GM18907 (cell line): ENCODE data around the gene IGF1R.
A peak's percentile ranks its signal among the peaks of the same experiment; 100 is the strongest.
"Not testable (repeated sequence)": the region's sequence is repeated elsewhere in the genome, so short reads cannot be mapped to it uniquely, and the experiment has no call there.

Experiments used
- ATAC-seq: cut with Tn5 transposase; IDR thresholded peaks from one replicate; pipeline ENCODE4 v1.9.1; 2021; ENCODE audit warnings: mild to moderate bottlenecking, moderate library complexity; ENCODE audit not compliant: unreplicated experiment

The IGF1R gene

GRCh38 chr15:98647774-98648653 lies at the start of gene IGF1R:
TSS of gene IGF1R (plus strand) at chr15:98648539. CDS start at chr15:98649582, 1,043 bp downstream.
- ATAC-seq, result peak; percentile 65

DNA sequence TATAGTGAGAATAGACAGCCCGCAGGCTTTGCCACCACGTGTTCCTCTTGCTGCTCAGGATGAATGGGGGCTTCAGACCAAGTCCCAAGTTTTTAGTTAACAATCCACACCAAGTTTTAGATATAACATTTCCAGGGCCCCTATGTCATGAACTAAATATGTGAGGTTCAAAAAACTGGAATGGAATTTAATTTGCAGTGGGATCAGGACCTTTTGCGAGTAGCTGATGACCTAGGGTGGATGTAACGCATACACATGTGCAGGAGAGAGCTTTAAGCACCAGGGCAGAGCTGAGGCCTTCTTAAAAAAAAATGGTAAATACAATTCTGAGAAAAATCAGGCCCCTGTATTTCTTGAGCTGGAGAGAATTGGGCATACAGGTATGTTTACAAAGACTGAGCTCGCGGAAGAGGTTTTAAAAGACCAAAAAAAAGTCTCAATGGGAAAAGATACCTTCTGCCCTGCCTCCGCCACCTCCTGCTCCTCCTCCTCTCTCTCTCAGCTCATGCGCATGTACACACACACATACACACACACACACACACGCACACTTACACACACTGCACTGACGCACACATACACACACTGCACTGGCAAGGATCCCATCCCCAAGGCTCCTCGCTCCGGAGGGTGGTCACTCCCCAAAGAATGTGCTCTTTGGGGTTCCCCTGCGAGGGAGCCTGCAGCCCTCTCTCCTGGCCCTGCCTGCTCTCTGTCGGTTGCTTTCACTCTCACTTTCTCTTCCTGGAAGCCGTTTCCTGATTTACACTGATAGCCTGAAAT lies 48.2 kb upstream of the IGF1R start:
- ATAC-seq, result peak; percentile 92

DNA sequence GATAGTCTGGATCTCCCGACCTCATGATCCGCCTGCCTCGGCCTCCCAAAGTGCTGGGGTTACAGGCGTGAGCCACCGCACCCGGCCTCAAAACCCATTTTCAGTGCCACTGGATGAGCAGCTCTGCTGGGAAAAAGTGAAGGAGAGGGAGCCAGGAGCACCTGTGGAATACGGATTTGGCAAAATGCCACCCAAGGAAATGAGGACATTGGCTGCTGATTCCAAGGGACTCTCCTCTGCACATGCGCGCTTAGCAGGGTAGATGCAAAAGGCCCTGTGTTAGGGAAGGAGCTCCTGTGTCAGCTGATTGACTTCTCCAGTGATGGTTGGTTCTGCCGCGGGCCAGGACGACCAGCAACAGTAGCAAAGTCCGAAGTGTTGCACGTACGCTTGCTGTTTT lies 43.4 kb upstream of the IGF1R start:
- ATAC-seq, result no peak

GRCh38 chr15:98609144-98609852 lies 39.0 kb upstream of the IGF1R start:
- ATAC-seq, result no peak

- no peak for ATAC-seq
Measured at GRCh38 chr15:98610991-98611390, 37.3 kb upstream of the IGF1R start.

- ATAC-seq, result no peak
Measured at GRCh38 chr15:98611808-98612207, 36.5 kb upstream of the IGF1R start.

- ATAC-seq, result no peak
Measured at GRCh38 chr15:98612490-98613110, 35.7 kb upstream of the IGF1R start.

- ATAC-seq, result no peak
Measured at GRCh38 chr15:98614681-98615080, 33.7 kb upstream of the IGF1R start.

GRCh38 chr15:98616397-98616796 lies 31.9 kb upstream of the IGF1R start:
- ATAC-seq, result no peak

GRCh38 chr15:98617328-98617980 lies 30.9 kb upstream of the IGF1R start:
- ATAC-seq, result no peak

GRCh38 chr15:98618576-98618975 lies 29.8 kb upstream of the IGF1R start:
- not testable (repeated sequence) for ATAC-seq

- ATAC-seq, result no peak
Measured at GRCh38 chr15:98620020-98620419, 28.3 kb upstream of the IGF1R start.

GRCh38 chr15:98621021-98621420 lies 27.3 kb upstream of the IGF1R start:
- no peak for ATAC-seq

DNA sequence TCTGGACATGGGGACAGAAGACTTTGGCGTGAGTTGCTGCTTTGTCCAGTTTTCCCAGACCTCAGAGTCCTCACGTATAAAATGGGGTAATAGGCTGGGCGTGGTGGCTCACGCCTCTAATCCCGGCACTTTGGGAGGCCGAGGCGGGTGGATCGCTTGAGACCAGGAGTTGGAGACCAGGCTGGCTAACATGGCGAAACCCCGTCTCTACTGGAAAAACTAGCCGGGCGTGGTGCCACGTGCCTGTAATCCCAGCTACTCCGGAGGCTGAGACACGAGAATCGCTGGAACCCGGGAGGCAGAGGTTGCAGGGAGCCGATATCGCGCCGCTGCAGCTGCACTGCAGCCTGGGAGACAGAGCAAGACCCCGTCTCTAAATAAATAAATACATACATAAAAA lies 22.7 kb upstream of the IGF1R start:
- ATAC-seq, result no peak

- ATAC-seq, result no peak
Measured at GRCh38 chr15:98626153-98626552, 22.2 kb upstream of the IGF1R start.

- ATAC-seq, result no peak
Measured at GRCh38 chr15:98628216-98628615, 20.1 kb upstream of the IGF1R start.

- no peak for ATAC-seq
Measured at GRCh38 chr15:98635848-98636247, 12.5 kb upstream of the IGF1R start.

GRCh38 chr15:98643115-98643514 lies 5.2 kb upstream of the IGF1R start:
- no peak for ATAC-seq

- no peak for ATAC-seq
Measured at GRCh38 chr15:98646546-98647025, 1.8 kb upstream of the IGF1R start.
